Activated CD4-positive, alpha-beta T cell treated with anti-CD3 and anti-CD28 coated beads, Interleukin-2, Interleukin-4, amounts not matched to agents 100 ng/mL and 50 ng/mL, durations not matched to agents 16 hours and 8 hours (primary cell): ENCODE results near the gene CKS1B.
A peak's percentile ranks its signal among the peaks of the same experiment; 100 is the strongest.

Experiments
- DNase-seq: peaks from one replicate; pipeline ENCODE4 v3.0.0-alpha.2; 2020; ENCODE audit warnings: low spot score

The CKS1B gene

DNA sequence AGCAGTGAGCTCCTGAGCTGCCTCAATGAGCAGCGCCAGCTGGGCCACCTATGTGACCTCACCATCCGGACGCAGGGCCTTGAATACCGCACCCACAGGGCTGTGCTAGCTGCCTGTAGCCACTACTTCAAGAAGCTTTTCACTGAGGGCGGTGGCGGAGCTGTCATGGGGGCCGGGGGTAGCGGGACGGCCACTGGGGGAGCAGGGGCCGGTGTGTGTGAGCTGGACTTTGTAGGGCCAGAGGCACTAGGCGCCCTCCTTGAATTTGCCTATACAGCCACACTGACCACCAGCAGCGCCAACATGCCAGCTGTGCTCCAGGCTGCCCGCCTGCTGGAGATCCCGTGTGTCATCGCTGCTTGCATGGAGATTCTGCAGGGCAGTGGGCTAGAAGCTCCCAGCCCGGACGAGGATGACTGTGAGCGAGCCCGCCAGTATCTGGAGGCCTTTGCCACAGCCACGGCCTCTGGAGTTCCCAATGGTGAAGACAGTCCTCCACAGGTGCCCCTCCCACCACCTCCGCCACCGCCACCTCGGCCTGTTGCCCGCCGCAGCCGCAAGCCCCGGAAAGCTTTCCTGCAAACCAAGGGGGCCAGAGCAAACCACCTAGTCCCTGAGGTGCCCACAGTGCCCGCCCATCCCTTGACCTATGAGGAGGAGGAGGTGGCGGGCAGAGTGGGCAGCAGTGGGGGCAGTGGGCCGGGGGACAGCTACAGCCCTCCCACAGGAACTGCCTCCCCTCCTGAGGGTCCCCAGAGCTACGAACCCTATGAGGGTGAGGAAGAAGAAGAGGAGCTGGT lies 40.4 kb downstream of the CKS1B start:
- no peak for DNase-seq

DNA sequence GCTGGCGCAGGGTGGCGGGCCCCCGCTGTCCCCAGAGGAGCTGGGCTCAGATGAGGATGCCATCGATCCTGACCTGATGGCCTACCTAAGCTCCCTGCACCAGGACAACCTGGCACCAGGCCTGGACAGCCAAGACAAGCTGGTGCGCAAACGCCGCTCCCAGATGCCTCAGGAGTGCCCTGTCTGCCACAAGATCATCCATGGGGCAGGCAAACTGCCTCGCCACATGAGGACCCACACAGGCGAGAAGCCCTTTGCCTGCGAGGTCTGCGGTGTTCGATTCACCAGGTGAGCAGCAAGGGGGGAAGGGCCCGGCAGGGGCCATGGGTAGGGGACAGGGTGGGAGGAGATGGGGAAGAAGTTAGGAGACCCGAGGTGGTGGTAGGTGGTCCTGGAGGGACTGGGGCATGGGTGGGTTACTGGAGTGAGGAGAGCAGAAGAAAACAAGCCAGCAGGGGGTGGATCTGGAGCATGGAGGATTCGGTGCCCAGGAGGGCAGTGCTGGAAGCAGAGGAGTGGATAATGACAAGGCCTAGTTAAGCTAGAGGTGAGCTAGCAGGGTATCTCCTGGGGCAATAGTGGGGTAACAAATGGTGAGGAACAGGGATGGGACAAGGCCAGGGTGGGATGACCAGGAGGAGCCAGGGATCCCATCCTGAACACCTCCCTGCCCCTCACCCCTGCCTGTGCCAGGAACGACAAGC lies 41.2 kb downstream of the CKS1B start:
- no peak for DNase-seq

DNA sequence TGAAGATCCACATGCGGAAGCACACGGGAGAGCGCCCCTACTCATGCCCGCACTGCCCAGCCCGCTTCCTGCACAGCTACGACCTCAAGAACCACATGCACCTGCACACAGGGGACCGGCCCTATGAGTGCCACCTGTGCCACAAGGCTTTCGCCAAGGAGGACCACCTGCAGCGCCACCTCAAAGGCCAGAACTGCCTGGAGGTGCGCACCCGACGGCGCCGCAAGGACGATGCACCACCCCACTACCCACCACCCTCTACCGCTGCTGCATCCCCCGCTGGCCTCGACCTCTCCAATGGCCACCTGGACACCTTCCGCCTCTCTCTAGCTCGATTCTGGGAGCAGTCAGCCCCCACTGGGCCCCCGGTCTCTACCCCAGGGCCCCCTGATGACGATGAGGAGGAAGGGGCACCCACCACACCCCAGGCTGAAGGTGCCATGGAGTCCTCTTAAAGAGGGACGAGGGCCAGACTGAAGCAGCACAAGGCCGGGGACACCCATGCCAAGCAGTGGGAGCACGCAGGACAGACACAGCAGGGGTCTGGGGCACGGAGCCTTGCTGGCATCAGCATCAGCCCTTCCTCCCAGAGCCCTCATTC lies 41.9 kb downstream of the CKS1B start:
- no peak for DNase-seq

DNA sequence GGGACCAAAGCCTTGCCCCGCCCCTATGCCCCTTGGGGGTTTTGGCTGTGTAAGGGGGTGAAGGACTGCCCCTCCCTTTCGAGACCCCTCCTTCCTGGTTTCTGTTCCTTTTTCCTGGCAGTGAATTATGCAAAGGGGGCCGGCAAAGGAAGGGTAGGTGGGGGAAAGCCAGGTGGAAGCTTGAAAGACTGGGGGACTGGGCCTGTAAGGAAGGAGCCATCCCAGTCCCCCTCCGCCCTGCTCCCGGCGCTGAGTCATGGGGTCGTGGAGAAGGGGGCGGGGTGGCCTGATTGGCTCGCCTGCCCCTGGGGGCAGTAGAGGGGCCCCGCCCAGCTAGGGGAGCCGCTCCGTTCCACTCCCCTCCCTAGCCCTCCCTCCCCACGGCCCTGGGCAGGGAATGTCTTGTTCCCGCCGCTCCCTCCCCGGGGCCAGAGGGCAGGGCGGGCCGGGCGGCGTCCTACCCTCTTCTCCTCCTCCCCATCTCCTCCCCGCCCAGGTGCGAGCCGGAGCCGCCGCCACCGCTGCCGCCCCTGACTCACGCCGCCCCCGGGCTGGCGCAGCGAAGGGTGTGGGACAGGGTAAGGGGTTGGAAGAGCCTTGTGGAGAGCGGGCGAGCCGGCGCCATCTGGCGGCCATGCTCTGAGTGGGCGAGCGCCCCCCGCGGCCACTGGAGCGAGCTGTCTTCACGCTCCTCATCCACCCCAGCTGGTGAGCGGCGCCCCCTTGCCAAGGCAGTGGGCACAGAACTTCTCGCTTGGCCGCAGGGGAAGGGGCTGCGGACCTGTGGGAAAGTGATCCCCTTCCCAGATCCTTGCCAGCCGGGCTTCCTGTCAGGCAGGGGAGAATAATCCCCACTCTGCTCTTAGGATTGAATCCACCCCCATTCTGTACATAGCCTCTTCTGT lies 42.8 kb downstream of the CKS1B start:
- peak; percentile 87 for DNase-seq

DNA sequence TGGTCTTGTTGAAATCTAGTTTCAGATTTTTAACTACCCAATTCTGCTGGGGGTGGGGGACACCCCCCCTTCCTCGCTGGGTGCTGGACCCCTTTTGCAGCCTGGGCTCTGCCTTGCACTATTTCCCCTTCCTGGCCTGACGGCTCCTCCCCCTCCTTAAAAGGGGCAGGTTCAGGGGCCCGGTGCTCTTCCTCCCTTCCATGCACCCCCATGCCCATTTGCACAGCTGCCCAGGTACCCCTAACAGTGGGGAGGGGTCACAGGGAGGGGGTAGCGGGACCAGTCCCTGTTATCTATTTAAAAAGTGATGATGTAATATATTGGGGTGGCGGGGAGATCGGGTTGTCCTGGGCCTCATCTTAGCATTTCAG lies 43.5 kb downstream of the CKS1B start:
- no peak for DNase-seq

DNA sequence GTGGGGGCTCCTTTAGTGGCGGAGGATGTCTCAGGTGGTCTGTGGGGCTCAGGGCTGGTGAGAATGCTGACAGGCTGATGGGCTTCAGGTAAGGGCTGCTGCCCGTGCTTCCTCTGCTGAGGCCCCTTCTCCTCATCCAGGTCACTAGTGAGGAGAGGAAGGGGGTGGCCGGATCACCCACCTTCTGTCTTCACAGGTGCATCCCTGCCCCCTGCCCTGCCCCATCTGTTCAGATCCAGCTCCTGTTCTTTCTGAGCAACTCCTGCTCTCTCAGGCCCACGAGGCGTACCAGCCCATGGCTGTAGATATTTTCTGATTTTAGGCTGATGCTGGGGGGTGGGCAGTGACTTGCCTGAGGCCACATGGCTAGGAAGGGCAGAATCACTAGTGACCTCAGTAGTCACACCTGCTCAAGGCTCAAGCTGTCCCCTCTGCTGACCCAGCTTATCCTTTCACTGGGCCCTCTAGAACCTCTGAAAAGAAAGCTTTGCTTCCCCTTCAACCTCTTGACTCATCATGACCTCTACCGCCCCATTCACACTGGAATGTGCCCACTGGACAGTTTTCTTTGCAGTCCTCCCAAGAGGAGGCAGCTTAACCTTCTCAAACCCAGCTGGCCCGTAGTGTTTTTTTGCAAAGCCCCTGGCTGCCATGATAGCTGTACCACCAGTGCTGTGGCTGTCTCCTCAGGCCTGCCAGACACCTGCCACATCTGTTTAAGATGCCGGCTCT lies 44.3 kb downstream of the CKS1B start:
- no peak for DNase-seq

DNA sequence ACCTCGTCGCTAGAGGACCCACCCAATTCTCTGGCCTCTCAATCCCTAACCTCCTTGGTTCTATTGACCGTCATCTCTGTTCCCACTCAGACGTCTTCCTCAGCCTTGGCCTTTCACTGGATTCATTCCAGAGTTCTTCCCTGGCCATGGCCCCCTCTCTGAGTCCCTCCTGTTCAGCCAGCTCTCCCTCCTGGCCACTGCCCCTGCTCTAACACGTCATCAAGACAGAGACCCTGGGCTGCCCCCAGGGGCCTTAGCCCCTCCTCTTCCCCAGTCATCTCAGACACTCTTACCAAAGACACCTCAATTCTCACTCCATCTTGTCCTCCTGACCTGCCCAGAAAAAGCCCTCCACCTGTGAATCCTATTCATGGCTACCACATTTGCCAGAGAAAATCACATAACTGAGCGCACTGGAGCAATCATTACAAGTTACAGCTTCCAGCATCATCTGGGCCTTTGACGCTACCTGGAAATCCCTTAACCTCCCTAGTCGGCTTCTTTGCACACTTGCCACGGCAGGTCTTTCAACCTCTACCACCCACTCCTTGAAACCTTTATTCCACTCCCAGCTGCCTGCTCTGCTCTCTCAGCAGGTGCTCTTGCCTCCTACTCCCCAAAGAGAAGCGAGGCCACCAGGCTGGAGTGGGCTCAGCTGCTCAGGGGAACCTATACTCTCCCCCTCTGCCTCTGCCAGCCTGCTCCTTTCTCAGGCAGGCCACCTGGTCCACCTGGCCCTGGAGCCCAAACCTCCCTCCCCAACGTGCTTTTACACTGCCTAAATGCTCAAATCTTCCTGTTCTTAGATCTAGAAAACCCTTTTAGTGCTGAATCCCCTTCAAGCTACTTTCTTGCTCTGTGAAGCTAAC lies 45.1 kb downstream of the CKS1B start:
- no peak for DNase-seq

DNA sequence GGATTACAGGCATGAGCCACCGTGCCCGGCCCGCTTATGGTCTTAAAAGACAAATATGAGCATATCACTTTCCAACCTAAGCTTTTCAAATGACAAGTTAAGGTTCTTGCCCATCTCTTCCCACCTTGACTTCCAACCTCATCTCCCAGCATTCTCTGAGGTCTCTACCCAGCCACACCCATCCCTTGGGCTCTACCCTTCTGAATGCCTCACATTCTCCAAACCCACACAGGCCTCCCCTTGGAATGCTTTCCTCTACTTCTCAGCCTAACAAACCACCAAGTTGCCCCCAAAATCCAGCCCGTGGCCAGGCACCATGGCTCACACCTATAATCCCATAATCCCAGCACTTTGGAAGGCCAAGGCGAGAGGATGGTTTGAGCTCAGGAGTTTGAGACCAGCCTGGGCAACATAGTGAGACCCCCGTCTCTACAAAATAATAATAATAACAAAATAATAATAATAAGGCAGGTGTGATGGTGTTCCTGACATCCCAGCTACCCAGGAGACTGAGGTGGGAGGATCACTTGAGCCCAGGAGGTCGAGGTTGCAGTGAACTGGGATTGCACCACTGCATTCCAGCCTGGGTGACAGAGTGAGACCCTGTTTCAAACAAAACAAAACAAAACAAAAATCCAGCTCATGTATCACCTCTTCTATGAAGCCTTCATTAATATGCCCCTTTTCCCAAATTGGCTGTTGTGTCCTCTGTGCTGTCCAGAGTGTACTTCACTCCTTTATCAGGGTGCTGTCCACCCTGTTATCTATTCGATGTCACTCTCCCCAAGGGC lies 47.9 kb downstream of the CKS1B start:
- no peak for DNase-seq

DNA sequence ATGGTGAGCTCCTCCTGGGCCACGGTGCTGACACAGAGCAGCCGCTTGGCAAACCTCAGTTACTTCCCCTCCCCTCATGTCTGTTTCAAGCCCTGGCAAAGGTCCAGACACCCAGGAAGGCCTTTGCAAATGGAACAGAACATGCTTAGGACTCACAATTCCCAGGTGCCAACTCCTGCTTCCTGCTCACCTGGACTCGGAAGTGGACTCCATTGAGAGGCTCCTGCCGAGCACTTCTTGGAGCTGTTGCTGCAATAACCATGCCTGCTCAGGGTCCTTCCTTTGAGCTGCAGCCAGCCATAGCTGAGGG lies 48.4 kb downstream of the CKS1B start:
- no peak for DNase-seq

DNA sequence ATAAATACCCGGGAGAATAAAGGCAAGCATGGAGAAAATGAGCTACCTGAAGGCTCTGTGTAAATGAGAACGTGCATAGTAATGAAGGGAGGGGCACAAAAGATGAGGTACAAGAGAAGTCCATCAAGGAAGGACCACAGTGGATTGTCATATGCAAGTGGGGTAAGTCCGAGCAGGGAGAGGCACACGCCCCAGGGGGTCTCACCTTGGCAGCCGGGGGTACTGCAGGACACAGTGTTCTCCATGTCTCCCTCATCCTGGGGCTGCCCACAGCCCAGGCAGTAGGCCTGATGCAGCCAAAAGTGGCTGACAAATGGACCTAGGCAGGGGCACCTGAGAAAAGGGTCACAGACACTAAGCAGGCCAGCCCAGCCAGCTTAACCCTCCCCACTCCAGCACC lies 49.1 kb downstream of the CKS1B start:
- DNase-seq, result no peak

DNA sequence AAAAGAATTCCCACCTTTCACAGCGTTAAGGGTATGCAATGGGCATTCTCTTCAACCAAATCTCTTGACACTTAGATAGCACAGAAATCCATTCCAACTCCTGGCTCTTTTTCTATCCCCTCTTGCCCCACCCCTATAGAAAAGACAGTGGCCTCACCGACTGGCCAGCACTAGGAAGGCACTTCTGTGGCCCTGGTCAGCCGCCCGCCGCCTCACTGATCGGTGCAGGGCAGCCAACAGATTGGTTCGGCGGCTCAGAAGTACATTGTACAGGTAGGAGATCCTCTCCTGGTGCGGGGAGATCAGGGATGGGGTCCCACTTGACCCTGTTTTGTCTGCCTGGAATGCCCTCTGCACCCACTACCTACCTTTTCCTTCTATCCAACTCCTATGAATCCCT lies 49.8 kb downstream of the CKS1B start:
- no peak for DNase-seq

DNA sequence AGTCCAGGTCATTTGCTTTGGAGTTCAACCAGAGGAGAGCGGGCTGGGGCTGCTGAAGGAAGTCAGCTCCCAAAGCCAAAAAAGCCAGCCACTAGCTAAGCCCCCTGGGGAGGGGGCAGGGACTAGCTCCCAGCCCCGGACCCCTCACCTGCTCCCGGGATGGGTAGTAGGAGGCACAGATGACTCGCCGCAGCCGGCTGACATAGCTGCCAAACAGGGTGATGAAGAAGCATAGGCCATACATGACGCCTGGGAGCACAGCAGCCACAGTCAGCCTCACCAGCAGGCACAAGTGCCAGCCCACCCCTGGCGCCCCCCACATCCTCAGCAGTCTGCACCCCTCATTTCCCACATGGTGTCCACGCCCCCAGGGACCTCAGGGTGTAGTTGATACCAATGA lies 51.7 kb downstream of the CKS1B start:
- DNase-seq, result no peak

DNA sequence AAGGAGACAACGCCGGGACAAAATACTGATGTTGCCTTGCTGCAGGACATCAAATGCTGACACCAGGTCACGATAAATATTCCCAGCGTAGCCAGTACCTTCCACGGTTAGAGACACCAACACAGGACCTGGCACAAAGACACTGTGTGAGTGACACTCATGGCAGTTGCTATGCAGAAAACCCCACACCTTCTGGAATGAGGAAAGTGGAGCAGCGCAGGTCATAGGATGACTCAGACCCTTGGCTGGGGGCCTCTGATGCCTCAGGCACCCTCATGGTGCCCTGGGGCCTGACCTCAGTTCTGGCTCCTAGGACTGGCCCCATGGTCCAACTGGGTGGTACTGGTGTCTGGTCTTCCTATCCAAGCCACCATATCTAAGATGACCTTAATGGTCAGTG lies 52.1 kb downstream of the CKS1B start:
- no peak for DNase-seq
